K562 (cell line): ENCODE measurements around the gene RIN3. TPM values are rescaled to one million over a fixed set of nuclear protein-coding genes. Genes with fewer than 3 reads are reported as not detected.

Experiments
- ATAC-seq: fragments of 200-7000 bp; cut with Tn5 transposase; 3 replicates; pipeline ENCODE4 v1.9.1; 2020; ENCODE audit warnings: moderate library complexity
- BruUV-seq: library from RNA; stranded (reverse); fragments of 400-500 nt; replicated peaks from 2 replicates; lab custom pipeline; 2021; lab: Mats Ljungman, UMichigan
- CTCF ChIA-PET: fragments of 300-600 bp; formaldehyde crosslinking; extraction: SDS; loops from one replicate; lab custom pipeline; 2021; ENCODE audit warnings: low intra/inter-chr PET ratio; lab: Yijun Ruan, JAX
- POLR2A ChIA-PET: fragments of 300-600, 350-650 bp; sonication (Branson Sonifier 250); formaldehyde crosslinking; extraction: SDS; loops from one replicate; lab custom pipeline; 2021; ENCODE audit warnings: antibody characterized with exemption, inconsistent platforms; lab: Yijun Ruan, JAX
- DNase-seq, 4 experiments: peaks; one replicate each; pipeline versions ENCODE4 v3.0.0 to v3.0.0-alpha.2; 2011 to 2018; ENCODE audit warnings: low spot score in 3 of 4, mixed read lengths in 3 of 4; ENCODE audit errors: extremely low read depth in 1 of 4
- FAIRE-seq: peaks from 2 replicates; lab custom pipeline; 2011; peaks lifted over from hg19 to GRCh38; lab: Jason Lieb, UNC
- H2AFZ ChIP-seq: 2 replicates; pipeline ENCODE4 v1.6.0; 2011; ENCODE audit warnings: low read depth, low read length, control low read depth, inconsistent platforms
- H3K27ac ChIP-seq: fragments of 200-600 bp; 3 replicates; pipeline ENCODE4 v1.8.0; 2011; ENCODE audit warnings: low read depth, mild to moderate bottlenecking, control low read depth, inconsistent platforms, low read length, moderate library complexity, mixed read lengths; ENCODE audit errors: extremely low read depth
- H3K27me3 ChIP-seq, 2 experiments: fragments of 300-600 bp in 1 of 2; 2 replicates in 1 of 2; 3 replicates in 1 of 2; pipeline versions ENCODE4 v1.6.0 to v1.8.0; 2011; ENCODE audit warnings: inconsistent platforms in 2 of 2, low read length in 2 of 2, mild to moderate bottlenecking in 1 of 2, mixed read lengths in 1 of 2, moderate library complexity in 1 of 2; ENCODE audit not compliant: control insufficient read depth in 2 of 2, insufficient read depth in 2 of 2
- H3K36me3 ChIP-seq: fragments of 300-600 bp; 3 replicates; pipeline ENCODE4 v1.8.0; 2011; ENCODE audit warnings: mild to moderate bottlenecking, low read length, inconsistent platforms; ENCODE audit not compliant: control insufficient read depth, insufficient read depth
- H3K4me1 ChIP-seq, 2 experiments: fragments of 200-600 bp in 1 of 2; replicated peaks in 1 of 2; 2 replicates in 1 of 2; 3 replicates in 1 of 2; pipeline versions ENCODE4 v1.5.1 to v1.8.0; 2011; ENCODE audit warnings: inconsistent platforms in 2 of 2, low read length in 2 of 2, mild to moderate bottlenecking in 1 of 2, mixed read lengths in 1 of 2, moderate library complexity in 1 of 2; ENCODE audit not compliant: control insufficient read depth in 2 of 2, insufficient read depth in 2 of 2
- H3K4me2 ChIP-seq: 2 replicates; pipeline ENCODE4 v1.6.1; 2011; ENCODE audit warnings: low read length, control low read depth, inconsistent platforms, mixed read lengths; ENCODE audit not compliant: insufficient read depth
- H3K4me3 ChIP-seq: fragments of 200-600 bp; sonication (generic), shearing (Covaris generic); 2 replicates; pipeline ENCODE4 v1.5.1; 2016; ENCODE audit warnings: control low read depth, inconsistent platforms
- H3K79me2 ChIP-seq: fragments of 200-600 bp; 3 replicates; pipeline ENCODE4 v1.8.0; 2011; ENCODE audit warnings: low read length, inconsistent platforms; ENCODE audit not compliant: control insufficient read depth, insufficient read depth
- H3K9ac ChIP-seq, 2 experiments: 2 replicates each; pipeline versions ENCODE4 v1.6.0 to v1.6.1; 2011; ENCODE audit warnings: low read depth in 2 of 2, low read length in 2 of 2, control low read depth in 1 of 2, inconsistent platforms in 1 of 2, mild to moderate bottlenecking in 1 of 2, mixed read lengths in 1 of 2; ENCODE audit not compliant: insufficient read depth in 1 of 2
- H3K9me1 ChIP-seq: one replicate; pipeline ENCODE4 v1.6.0; 2011; ENCODE audit warnings: inconsistent platforms, mild to moderate bottlenecking, low read length, moderate library complexity; ENCODE audit not compliant: control insufficient read depth, insufficient read depth
- H3K9me3 ChIP-seq: replicated peaks from 2 replicates; pipeline ENCODE4 v1.5.1; 2011; ENCODE audit warnings: low read depth, low read length, inconsistent platforms; ENCODE audit not compliant: control insufficient read depth, insufficient read depth
- H4K20me1 ChIP-seq: replicated peaks from 2 replicates; pipeline ENCODE4 v1.6.1; 2011; ENCODE audit warnings: low read length, inconsistent platforms, mixed read lengths; ENCODE audit not compliant: control insufficient read depth, insufficient read depth
- FOXK2 ChIP-seq, 2 experiments: fragments of 450-650 bp; IDR thresholded peaks in 1 of 2; conservative IDR thresholded peaks in 1 of 2; 2 replicates each; pipeline ENCODE4 v1.6.1; 2016; ENCODE audit warnings: low read depth in 2 of 2, mild to moderate bottlenecking in 1 of 2
- HMG20A ChIP-seq: fragments of 450-650 bp; formaldehyde crosslinking; conservative IDR thresholded peaks from 2 replicates; pipeline ENCODE4 v1.4.0; 2020; ENCODE audit warnings: mild to moderate bottlenecking, mixed read lengths
- HNRNPK ChIP-seq: fragments of 200-400 bp; formaldehyde crosslinking; IDR thresholded peaks from one replicate; pipeline ENCODE4 v1.6.1; 2018; ENCODE audit warnings: mild to moderate bottlenecking, low read depth, low read length; ENCODE audit not compliant: poor library complexity, severe bottlenecking
- MTA1 ChIP-seq: fragments of 450-650 bp; IDR thresholded peaks from 2 replicates; pipeline ENCODE4 v1.6.1; 2017; ENCODE audit warnings: borderline replicate concordance
- PCBP1 ChIP-seq: fragments of 200-400 bp; formaldehyde crosslinking; IDR thresholded peaks from 2 replicates; pipeline ENCODE4 v1.6.1; 2018; ENCODE audit warnings: mild to moderate bottlenecking, low read depth, low read length; ENCODE audit not compliant: poor library complexity, severe bottlenecking
- ZBTB1 ChIP-seq: sonication (generic); formaldehyde crosslinking; IDR thresholded peaks from 2 replicates; pipeline ENCODE4 v1.8.1; 2023; ENCODE audit warnings: missing genetic modification reagents, low read depth, mild to moderate bottlenecking, borderline replicate concordance
- ZNF444 ChIP-seq: fragments of 250-450 bp; sonication (Bioruptor Pico); IDR thresholded peaks from 2 replicates; pipeline ENCODE4 v1.4.0; 2020; ENCODE audit warnings: mild to moderate bottlenecking, moderate library complexity
- ZNF668 ChIP-seq: fragments of 250-450 bp; sonication (Bioruptor Pico); IDR thresholded peaks from 2 replicates; pipeline ENCODE4 v1.8.0; 2022; ENCODE audit warnings: mild to moderate bottlenecking, inconsistent platforms
- WGBS: fragments of 100-300 bp; shearing (Covaris generic); methylation state at CpG from one replicate; pipeline ENCODE4 v1.1.6; 2016; ENCODE audit warnings: low coverage, mixed read lengths; ENCODE audit not compliant: insufficient coverage; ENCODE audit errors: missing lambda C conversion rate; 5-methylcytosine and 5-hydroxymethylcytosine counted together
- in situ Hi-C: fragments of 300-500 bp; cut with MboI; formaldehyde crosslinking; loops from 4 replicates; pipeline ENCODE4 v1.15.0; 2018; ENCODE audit warnings: inconsistent platforms, mixed read lengths
- intact Hi-C: fragments of 100-400 bp; cut with micrococcal nuclease; formaldehyde crosslinking; loops from 2 replicates; pipeline ENCODE4 v1.14.2; 2022
- polyA plus RNA-seq, 8 experiments: library from polyadenylated mRNA; depleted of rRNA in 4 of 8; stranded (reverse) in 5 of 8; unstranded in 3 of 8; fragments of >200 nt; fragmentation: Nextera tagmentation in 2 of 8; fragmentation: Illumina TruSeq in 1 of 8; extraction: Ambion mirVana in 2 of 8; extraction: Trizol in 1 of 8; gene quantifications; 2 replicates each; pipeline versions ENCODE4 v1.2.1 to v1.2.3, GENCODE V29; 2011 to 2014; ENCODE audit warnings: inconsistent platforms in 1 of 8, missing spikeins in 1 of 8
- total RNA-seq, 7 experiments: library from RNA; depleted of rRNA in 6 of 7; stranded (reverse); fragments of >200 nt in 6 of 7; fragmentation: Illumina TruSeq in 2 of 7; extraction: Trizol in 2 of 7; gene quantifications; 2 replicates each; pipeline versions ENCODE4 v1.2.1 to v1.2.3, GENCODE V29; 2011 to 2021; ENCODE audit warnings: low replicate concordance in 1 of 7
- TF ChIP-seq, protein P1 (sequence below): fragments of 450-650 bp; IDR thresholded peaks from 2 replicates; pipeline ENCODE4 v1.6.1; 2017; ENCODE audit warnings: mild to moderate bottlenecking, moderate library complexity

Gene RIN3
- total and polyA plus RNA-seq, 9 of the 15 experiments (the other 6 are each of a cell fraction or from before 2014, with no cell fraction given), result 0.01 to 0.49 (median 0.08) TPM; not detected in 5

DNA sequence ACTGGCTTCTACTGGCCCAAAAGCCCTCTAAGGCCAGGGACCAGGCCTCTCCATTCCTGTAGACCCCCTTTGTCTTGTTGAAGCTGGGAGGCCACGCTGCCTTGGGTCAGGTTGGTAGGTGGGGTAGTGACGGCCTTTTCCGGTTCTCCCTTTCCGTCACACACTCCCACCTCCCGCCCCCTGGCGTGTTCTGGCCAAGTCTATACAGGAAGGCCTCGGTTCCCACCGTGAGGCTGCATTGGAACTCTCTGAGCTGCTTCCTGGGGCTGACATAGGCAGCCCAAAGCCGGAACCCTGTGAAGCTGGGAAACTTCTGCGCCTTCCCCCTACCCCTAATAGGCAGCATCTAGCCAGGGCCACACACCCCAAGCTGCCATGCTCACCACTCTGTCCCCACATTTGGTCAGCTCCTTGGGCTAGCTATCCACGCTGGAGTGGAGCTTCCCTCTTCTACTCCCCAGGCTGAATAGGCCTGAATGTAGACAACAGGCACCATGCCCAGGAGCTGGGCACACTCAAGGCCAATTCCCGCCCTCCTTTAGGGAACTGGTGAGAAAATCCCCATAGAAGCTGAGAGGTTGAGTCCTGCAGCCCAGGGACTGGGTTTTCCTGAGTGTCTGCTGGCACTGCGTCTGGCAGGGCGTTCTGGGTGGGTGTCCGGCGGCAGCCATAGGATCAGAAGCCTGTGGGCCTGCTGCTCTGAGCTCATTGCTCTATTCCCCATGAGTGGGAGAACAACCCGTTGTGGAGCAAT lies 35.7 kb downstream of the RIN3 start:
- Histone ChIP-seq H2AFZ (no peak overlapping the region), H3K9me1 (no peaks in the 10 kb centered on the region), H3K79me2 (no peaks in the 10 kb centered on the region), H3K27me3 (peaks cover 0 to 10% of the 10 kb centered on the region in 2 experiments; a peak in 2 of 5 replicates), H4K20me1 (no peaks in the 10 kb centered on the region), H3K4me1 (no peaks in the 10 kb centered on the region; a peak in 1 of 5 replicates), H3K4me3 (no peak overlapping the region), H3K36me3 (no peaks in the 10 kb centered on the region), H3K4me2 (no peak overlapping the region), H3K27ac (no peak overlapping the region), H3K9me3 (no peaks in the 10 kb centered on the region), H3K9ac (no peak overlapping the region)
- FAIRE-seq (no peak), DNase-seq (no peak), ATAC-seq (no peak)
- CTCF ChIA-PET, result no interaction called here
- TF ChIP-seq ZBTB1 (no peak), PCBP1 (no peak), FOXK2 (conservative IDR thresholded peaks at IDR 0.05 in 1 of 2, IDR thresholded peaks at IDR 0.05 in 1 of 2; ENCODE audit: low read depth in 2 of 2) (no peak), ZNF668 (no peak), HNRNPK (no peak), ZNF444 (no peak), HMG20A (CRISPR knock-in tag) (no peak), MTA1 (no peak)
- TF ChIP-seq, protein P1, sequence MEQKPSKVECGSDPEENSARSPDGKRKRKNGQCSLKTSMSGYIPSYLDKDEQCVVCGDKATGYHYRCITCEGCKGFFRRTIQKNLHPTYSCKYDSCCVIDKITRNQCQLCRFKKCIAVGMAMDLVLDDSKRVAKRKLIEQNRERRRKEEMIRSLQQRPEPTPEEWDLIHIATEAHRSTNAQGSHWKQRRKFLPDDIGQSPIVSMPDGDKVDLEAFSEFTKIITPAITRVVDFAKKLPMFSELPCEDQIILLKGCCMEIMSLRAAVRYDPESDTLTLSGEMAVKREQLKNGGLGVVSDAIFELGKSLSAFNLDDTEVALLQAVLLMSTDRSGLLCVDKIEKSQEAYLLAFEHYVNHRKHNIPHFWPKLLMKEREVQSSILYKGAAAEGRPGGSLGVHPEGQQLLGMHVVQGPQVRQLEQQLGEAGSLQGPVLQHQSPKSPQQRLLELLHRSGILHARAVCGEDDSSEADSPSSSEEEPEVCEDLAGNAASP, result no peak
- no TSS peak for BruUV-seq
- POLR2A ChIA-PET, result interaction anchor here (1.0 kb wide), 1 partner anchor 17 kb away, joined by 4 read pairs; no protein-coding TSS in a partner anchor
- WGBS, result 15% methylated on average over 9 of the region's 17 CpGs
- intact Hi-C loops, result no loop called here
- in situ Hi-C loops, result no loop called here
